ENCODE data around the gene DCAF5.
"Not testable (repeated sequence)": the region's sequence is repeated elsewhere in the genome, so short reads cannot be mapped to it uniquely, and the experiment has no call there.

Gene DCAF5

GRCh38 chr14:69152902-69153151 lies at the start of gene DCAF5:
DCAF5 (minus strand) TSS chr14:69153119; CDS start chr14:69152978, 141 bp downstream.
- Mint-ChIP-seq H3K27me3 (ENCODE audit: low read depth, poor library complexity) (peaks cover 24% of the 10 kb centered on the region), H3K9me3 (no peaks in the 10 kb centered on the region), H3K4me3 (peak within 1 kb of the TSS; percentile 95), H3K27ac (peak within 1 kb of the TSS; percentile 94), H3K36me3 (ENCODE audit: low read depth) (peaks cover 16% of the 10 kb centered on the region), H3K4me1 (peaks cover 37% of the 10 kb centered on the region)
- DNase-seq, result peak; percentile 89
- no peak for TF ChIP-seq CTCF (IDR thresholded peaks at IDR 0.05)

GRCh38 chr14:69199786-69200185 lies 46.9 kb upstream of the DCAF5 start:
- H3K4me3 Mint-ChIP-seq, result no peak overlapping the region
- H3K27me3 Mint-ChIP-seq (ENCODE audit: low read depth, poor library complexity), result no peaks in the 10 kb centered on the region
- H3K9me3 Mint-ChIP-seq, result no peaks in the 10 kb centered on the region
- no peak for TF ChIP-seq CTCF (IDR thresholded peaks at IDR 0.05)
- no peak for DNase-seq
- peaks cover 4% of the 10 kb centered on the region for H3K36me3 Mint-ChIP-seq (ENCODE audit: low read depth)
- H3K27ac Mint-ChIP-seq, result no peak overlapping the region
- H3K4me1 Mint-ChIP-seq, result no peaks in the 10 kb centered on the region

GRCh38 chr14:69193721-69194120 lies 40.8 kb upstream of the DCAF5 start:
- Mint-ChIP-seq H3K36me3 (ENCODE audit: low read depth) (peaks cover 4% of the 10 kb centered on the region), H3K9me3 (no peaks in the 10 kb centered on the region), H3K4me3 (peak overlapping the region; percentile 67), H3K27ac (no peak overlapping the region), H3K4me1 (peaks cover 17% of the 10 kb centered on the region), H3K27me3 (ENCODE audit: low read depth, poor library complexity) (peaks cover 7% of the 10 kb centered on the region)
- no peak for TF ChIP-seq CTCF (IDR thresholded peaks at IDR 0.05)
- no peak for DNase-seq

- Mint-ChIP-seq H3K27me3 (ENCODE audit: low read depth, poor library complexity) (peaks cover 13% of the 10 kb centered on the region), H3K4me1 (peaks cover 17% of the 10 kb centered on the region), H3K36me3 (ENCODE audit: low read depth) (peaks cover 4% of the 10 kb centered on the region), H3K9me3 (no peaks in the 10 kb centered on the region), H3K4me3 (peak within 1 kb of the TSS; percentile 94), H3K27ac (peak within 1 kb of the TSS; percentile 34)
- peak; percentile 73 for DNase-seq
- no peak for TF ChIP-seq CTCF (IDR thresholded peaks at IDR 0.05)
Measured at GRCh38 chr14:69191340-69192111, 38.6 kb upstream of the DCAF5 start, which contains the start of gene EXD2. EXD2 (plus strand) TSS chr14:69191498; CDS start chr14:69209471, 17,973 bp downstream.

GRCh38 chr14:69190191-69190590 lies 37.3 kb upstream of the DCAF5 start:
- no peak for TF ChIP-seq CTCF (IDR thresholded peaks at IDR 0.05)
- Mint-ChIP-seq H3K4me1 (peaks cover 22% of the 10 kb centered on the region), H3K9me3 (no peaks in the 10 kb centered on the region), H3K36me3 (ENCODE audit: low read depth) (no peaks in the 10 kb centered on the region), H3K27me3 (ENCODE audit: low read depth, poor library complexity) (peaks cover 13% of the 10 kb centered on the region), H3K27ac (no peak overlapping the region), H3K4me3 (peak overlapping the region; percentile 94)
- no peak for DNase-seq

- H3K4me1 Mint-ChIP-seq, result peaks cover 5% of the 10 kb centered on the region
- no peak overlapping the region for H3K27ac Mint-ChIP-seq
- no peaks in the 10 kb centered on the region for H3K36me3 Mint-ChIP-seq (ENCODE audit: low read depth)
- no peak for DNase-seq
- no peak for TF ChIP-seq CTCF (IDR thresholded peaks at IDR 0.05)
- no peaks in the 10 kb centered on the region for H3K9me3 Mint-ChIP-seq
- H3K27me3 Mint-ChIP-seq (ENCODE audit: low read depth, poor library complexity), result peaks cover 25% of the 10 kb centered on the region
- H3K4me3 Mint-ChIP-seq, result no peak overlapping the region
Measured at GRCh38 chr14:69183735-69184134, 30.8 kb upstream of the DCAF5 start.

- peaks cover 26% of the 10 kb centered on the region for H3K27me3 Mint-ChIP-seq (ENCODE audit: low read depth, poor library complexity)
- H3K36me3 Mint-ChIP-seq (ENCODE audit: low read depth); H3K27ac Mint-ChIP-seq; H3K4me1 Mint-ChIP-seq; H3K4me3 Mint-ChIP-seq; H3K9me3 Mint-ChIP-seq; DNase-seq: not testable (repeated sequence)
Measured at GRCh38 chr14:69182580-69182979, 29.7 kb upstream of the DCAF5 start.

All from nephron progenitor cell (in vitro differentiated cells).